Endodermal cell (in vitro differentiated cells): ENCODE data around the gene GALNT12. TPM values are rescaled to one million over a fixed set of nuclear protein-coding genes. Genes with fewer than 3 reads are reported as not detected.

ENCODE experiments used
- DNase-seq: peaks from one replicate; pipeline ENCODE4 v3.0.0-alpha.2; 2017
- H3K27ac ChIP-seq: 2 replicates; pipeline ENCODE4 v1.5.1; 2013; ENCODE audit warnings: mild to moderate bottlenecking, low read depth, low read length, moderate library complexity
- H3K27me3 ChIP-seq: 2 replicates; pipeline ENCODE4 v1.6.1; 2013; ENCODE audit warnings: mild to moderate bottlenecking, low read length, moderate library complexity; ENCODE audit not compliant: insufficient read depth, control insufficient read depth, poor library complexity, severe bottlenecking
- H3K36me3 ChIP-seq: 2 replicates; pipeline ENCODE4 v1.7.0; 2013; ENCODE audit warnings: mild to moderate bottlenecking, low read length, moderate library complexity; ENCODE audit not compliant: control insufficient read depth, insufficient read depth
- H3K4me1 ChIP-seq: one replicate; pipeline ENCODE4 v1.7.0; 2013; ENCODE audit warnings: low read length; ENCODE audit not compliant: control insufficient read depth, insufficient read depth
- H3K4me3 ChIP-seq: 2 replicates; pipeline ENCODE4 v1.5.1; 2013; ENCODE audit warnings: mild to moderate bottlenecking, low read length, moderate library complexity
- H3K9ac ChIP-seq: 2 replicates; pipeline ENCODE4 v1.6.1; 2013; ENCODE audit warnings: mild to moderate bottlenecking, low read length, moderate library complexity; ENCODE audit not compliant: poor library complexity, severe bottlenecking; ENCODE audit errors: extremely low read depth
- H3K9me3 ChIP-seq: 2 replicates; pipeline ENCODE4 v1.6.1; 2013; ENCODE audit warnings: mild to moderate bottlenecking, low read length, moderate library complexity; ENCODE audit not compliant: control insufficient read depth
- H3K27ac Mint-ChIP-seq: 2 replicates; pipeline ENCODE4 v1.8.0; 2020; ENCODE audit warnings: mixed read lengths
- H3K27me3 Mint-ChIP-seq: 2 replicates; pipeline ENCODE4 v1.8.0; 2021; ENCODE audit warnings: mild to moderate bottlenecking, mixed read lengths; ENCODE audit not compliant: insufficient read depth
- H3K36me3 Mint-ChIP-seq: 2 replicates; pipeline ENCODE4 v1.8.0; 2020; ENCODE audit warnings: low read depth, mixed read lengths
- H3K4me1 Mint-ChIP-seq: 2 replicates; pipeline ENCODE4 v1.8.0; 2020; ENCODE audit warnings: mixed read lengths
- H3K4me3 Mint-ChIP-seq: 2 replicates; pipeline ENCODE4 v1.8.0; 2020; ENCODE audit warnings: mild to moderate bottlenecking, moderate library complexity, mixed read lengths
- H3K9me3 Mint-ChIP-seq: 2 replicates; pipeline ENCODE4 v1.8.0; 2020; ENCODE audit warnings: mild to moderate bottlenecking, mixed read lengths
- WGBS, 2 experiments: methylation state at CpG; one replicate each; pipeline versions ENCODE4 v1.1.5 to v1.1.7; 2013; ENCODE audit warnings: missing lambda C conversion rate in 2 of 2, mixed read lengths in 1 of 2; ENCODE audit not compliant: insufficient coverage in 1 of 2, insufficient read length in 1 of 2; 5-methylcytosine and 5-hydroxymethylcytosine counted together
- total RNA-seq, 2 donors: library from RNA; stranded (reverse); fragmentation: NEBNext Ultra II Directional in 1 of 2; extraction: Animal tissue kit (Norgen Biotek cat#: 25700) in 1 of 2; gene quantifications; 2 replicates in 1 of 2; 3 replicates in 1 of 2; pipeline ENCODE4 v1.2.1, GENCODE V29; 2021
- TF ChIP-seq, protein P1 (sequence below): fragments of 200-600 bp; sonication (generic); conservative IDR thresholded peaks from 2 replicates; pipeline ENCODE4 v1.5.0; 2021; ENCODE audit warnings: antibody characterized with exemption, mild to moderate bottlenecking

Gene GALNT12
- total RNA-seq, 2 donors from 2014 or later = 24.0 to 56.3 TPM

DNA sequence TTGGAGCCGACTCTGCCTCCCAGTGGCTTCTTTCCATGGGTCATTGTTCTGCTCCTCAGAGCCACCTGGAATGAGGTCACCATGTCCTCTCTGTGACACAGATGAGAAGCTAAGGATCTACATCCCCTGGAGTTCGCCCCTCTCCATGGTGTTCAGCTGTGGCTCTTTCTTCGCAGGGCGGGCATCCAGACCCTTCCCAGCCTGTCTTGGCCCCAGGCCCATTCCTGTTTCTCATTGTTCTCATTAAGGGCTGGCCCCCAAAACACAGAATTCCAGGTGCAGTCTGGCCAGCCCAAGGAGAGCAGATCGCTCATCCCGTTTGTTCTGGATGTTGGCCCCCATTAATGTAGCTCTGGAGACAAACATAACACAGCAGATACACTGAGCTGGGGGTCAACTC is 69.8 kb downstream of the GALNT12 start:
- Histone ChIP-seq H3K9me3 (no peaks in the 10 kb centered on the region), H3K9ac (no peak overlapping the region), H3K27ac (no peak overlapping the region), H3K4me3 (no peak overlapping the region), H3K36me3 (no peaks in the 10 kb centered on the region), H3K4me1 (no peaks in the 10 kb centered on the region), H3K27me3 (no peaks in the 10 kb centered on the region)
- DNase-seq = no peak
- no peaks in the 10 kb centered on the region for H3K9me3 Mint-ChIP-seq
- H3K27me3 Mint-ChIP-seq = peaks cover 13% of the 10 kb centered on the region
- H3K4me1 Mint-ChIP-seq = no peaks in the 10 kb centered on the region
- WGBS, 2 experiments = 91 to 95% methylated on average over 5 to 6 of the region's 6 CpGs
- TF ChIP-seq, protein P1, sequence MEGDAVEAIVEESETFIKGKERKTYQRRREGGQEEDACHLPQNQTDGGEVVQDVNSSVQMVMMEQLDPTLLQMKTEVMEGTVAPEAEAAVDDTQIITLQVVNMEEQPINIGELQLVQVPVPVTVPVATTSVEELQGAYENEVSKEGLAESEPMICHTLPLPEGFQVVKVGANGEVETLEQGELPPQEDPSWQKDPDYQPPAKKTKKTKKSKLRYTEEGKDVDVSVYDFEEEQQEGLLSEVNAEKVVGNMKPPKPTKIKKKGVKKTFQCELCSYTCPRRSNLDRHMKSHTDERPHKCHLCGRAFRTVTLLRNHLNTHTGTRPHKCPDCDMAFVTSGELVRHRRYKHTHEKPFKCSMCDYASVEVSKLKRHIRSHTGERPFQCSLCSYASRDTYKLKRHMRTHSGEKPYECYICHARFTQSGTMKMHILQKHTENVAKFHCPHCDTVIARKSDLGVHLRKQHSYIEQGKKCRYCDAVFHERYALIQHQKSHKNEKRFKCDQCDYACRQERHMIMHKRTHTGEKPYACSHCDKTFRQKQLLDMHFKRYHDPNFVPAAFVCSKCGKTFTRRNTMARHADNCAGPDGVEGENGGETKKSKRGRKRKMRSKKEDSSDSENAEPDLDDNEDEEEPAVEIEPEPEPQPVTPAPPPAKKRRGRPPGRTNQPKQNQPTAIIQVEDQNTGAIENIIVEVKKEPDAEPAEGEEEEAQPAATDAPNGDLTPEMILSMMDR = no peak
- H3K4me3 Mint-ChIP-seq = no peak overlapping the region
- no peak overlapping the region for H3K27ac Mint-ChIP-seq
- H3K36me3 Mint-ChIP-seq = no peaks in the 10 kb centered on the region

DNA sequence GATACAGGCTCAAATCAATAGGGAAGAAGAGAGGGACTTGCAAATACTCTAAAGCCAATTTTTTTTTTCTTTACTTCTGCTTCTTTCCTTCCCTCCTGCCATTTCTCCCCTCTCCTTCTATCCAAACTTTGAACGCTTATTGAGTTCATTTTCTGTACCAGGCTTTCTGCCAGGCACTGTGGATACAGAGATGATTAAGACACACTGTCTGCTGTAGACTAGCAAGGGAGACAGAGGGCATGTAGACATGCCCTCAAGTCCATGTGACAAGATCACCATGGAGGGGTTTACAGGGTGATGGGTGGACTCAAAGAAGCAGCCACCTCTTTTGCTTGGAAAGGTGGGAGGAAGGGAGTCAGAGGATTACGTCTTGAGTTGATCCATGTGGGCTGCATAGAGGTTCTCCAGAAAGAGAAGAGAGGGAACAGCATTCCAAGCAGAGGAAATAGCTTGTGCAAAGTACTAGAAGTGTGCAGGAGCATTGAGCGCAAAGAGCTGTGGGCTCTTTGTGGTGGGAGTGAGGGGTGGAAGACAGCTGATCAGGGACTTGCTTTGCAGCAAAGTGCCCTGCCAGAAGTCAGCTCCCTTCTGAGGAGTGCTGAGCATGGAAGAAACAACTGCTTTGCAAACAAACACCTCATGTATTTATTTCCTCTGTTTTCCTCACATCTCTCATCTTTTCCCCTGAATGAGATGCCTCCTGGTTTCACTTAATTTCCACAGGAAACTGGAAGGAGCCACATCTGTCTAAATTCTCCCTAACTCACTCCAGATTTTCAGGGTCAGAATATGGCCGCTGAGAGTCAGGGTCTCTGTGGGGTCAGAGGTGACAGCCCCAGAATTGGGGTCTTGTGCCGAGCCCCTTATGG is 71.9 kb downstream of the GALNT12 start:
- H3K4me3 Mint-ChIP-seq = no peak overlapping the region
- WGBS, 2 experiments = 92 to 94% methylated on average over 2 to 5 of the region's 5 CpGs
- Histone ChIP-seq H3K36me3 (no peaks in the 10 kb centered on the region), H3K4me1 (no peaks in the 10 kb centered on the region), H3K27ac (no peak overlapping the region), H3K27me3 (no peaks in the 10 kb centered on the region), H3K9me3 (no peaks in the 10 kb centered on the region), H3K9ac (no peak overlapping the region), H3K4me3 (no peak overlapping the region)
- no peak for DNase-seq
- H3K4me1 Mint-ChIP-seq = no peaks in the 10 kb centered on the region
- no peaks in the 10 kb centered on the region for H3K9me3 Mint-ChIP-seq
- peaks cover 11% of the 10 kb centered on the region for H3K27me3 Mint-ChIP-seq
- H3K27ac Mint-ChIP-seq = no peak overlapping the region
- H3K36me3 Mint-ChIP-seq = no peaks in the 10 kb centered on the region
- TF ChIP-seq, protein P1 = no peak

DNA sequence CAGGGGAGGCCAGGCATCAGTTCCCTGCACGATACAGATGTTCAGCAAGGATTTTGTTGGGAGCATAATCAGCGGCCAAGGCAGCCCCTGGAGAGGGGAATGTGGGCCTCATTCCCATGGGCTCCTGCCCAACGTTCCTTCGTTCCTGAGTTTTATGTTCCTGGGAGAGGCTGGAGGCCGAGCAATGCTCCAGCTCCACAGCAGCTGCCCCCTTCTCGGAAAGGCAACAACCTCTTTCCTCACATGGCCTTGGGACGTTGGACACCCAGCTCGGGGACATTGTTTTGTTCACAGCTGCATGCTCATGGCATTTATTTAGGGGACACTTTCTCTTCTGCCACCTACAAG is 72.5 kb downstream of the GALNT12 start:
- WGBS, 2 experiments = 87 to 92% methylated on average over 6 to 8 of the region's 8 CpGs
- no peak for DNase-seq
- TF ChIP-seq, protein P1 = no peak
- Mint-ChIP-seq H3K36me3 (no peaks in the 10 kb centered on the region), H3K9me3 (no peaks in the 10 kb centered on the region), H3K27ac (no peak overlapping the region), H3K27me3 (peaks cover 11% of the 10 kb centered on the region), H3K4me1 (no peaks in the 10 kb centered on the region), H3K4me3 (no peak overlapping the region)
- H3K27ac ChIP-seq = no peak overlapping the region
- no peak overlapping the region for H3K4me3 ChIP-seq
- no peaks in the 10 kb centered on the region for H3K27me3 ChIP-seq
- H3K9me3 ChIP-seq = no peaks in the 10 kb centered on the region
- H3K36me3 ChIP-seq = no peaks in the 10 kb centered on the region
- H3K9ac ChIP-seq = no peak overlapping the region
- no peaks in the 10 kb centered on the region for H3K4me1 ChIP-seq
